ENCODE results near the gene ST8SIA1. TPM values are rescaled to one million over a fixed set of nuclear protein-coding genes. Genes with fewer than 3 reads are reported as not detected.

The ST8SIA1 gene
- total RNA-seq, 1 experiment from 2014 or later = not detected

DNA sequence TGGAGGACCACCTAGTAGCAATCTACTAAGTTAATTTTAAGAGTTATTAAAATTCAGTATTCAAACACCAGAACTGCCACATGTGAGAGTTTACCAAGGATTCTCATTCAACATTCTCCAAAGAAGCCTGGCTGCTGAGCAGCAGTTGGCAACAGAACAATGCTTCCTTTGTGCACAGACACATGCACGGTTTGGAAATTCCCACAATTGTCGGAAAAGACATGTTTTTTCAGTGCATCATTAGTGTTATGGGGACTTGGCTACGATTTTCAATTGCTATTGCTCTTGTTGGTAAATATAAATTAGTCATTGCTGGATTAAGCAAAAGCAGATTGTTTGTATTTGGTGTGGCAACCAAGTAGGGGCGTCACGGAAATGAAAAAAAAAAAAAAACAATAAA lies 22.2 kb downstream of the ST8SIA1 start:
- Histone ChIP-seq H3K27ac (ENCODE audit: insufficient read length, low read depth, low read length) (no peak overlapping the region), H2BK12ac (ENCODE audit: insufficient read length, low read depth, low read length) (no peak overlapping the region), H3K4ac (ENCODE audit: low read depth, low read length) (no peak overlapping the region), H3K23me2 (ENCODE audit: insufficient read length, low read depth, low read length, poor library complexity, severe bottlenecking) (no peaks in the 10 kb centered on the region), H4K91ac (ENCODE audit: insufficient read length, low read depth, low read length) (no peak overlapping the region), H3K9ac (ENCODE audit: extremely low read depth, insufficient read length, low read length) (no peak overlapping the region), H4K20me1 (ENCODE audit: control insufficient read depth, insufficient read depth, insufficient read length) (no peaks in the 10 kb centered on the region), H3K79me1 (ENCODE audit: insufficient read depth, low read depth, low read length, poor library complexity, severe bottlenecking) (no peaks in the 10 kb centered on the region), H3K4me1 (ENCODE audit: insufficient read depth, low read length) (no peaks in the 10 kb centered on the region; the same call in 1 of the 2 replicates), H2BK15ac (ENCODE audit: low read depth, low read length) (no peak overlapping the region), H4K8ac (replicated peaks; ENCODE audit: insufficient read length, low read depth, low read length) (no peak overlapping the region), H2BK120ac (ENCODE audit: low read depth, low read length, poor library complexity, severe bottlenecking) (no peak overlapping the region), H3K27me3 (ENCODE audit: insufficient read depth, low read length) (no peaks in the 10 kb centered on the region), H3K9me3 (ENCODE audit: control insufficient read depth, low read depth, low read length) (no peaks in the 10 kb centered on the region), H3K4me2 (ENCODE audit: insufficient read depth, insufficient read length, low read length) (no peak overlapping the region), H3K14ac (ENCODE audit: insufficient read depth, low read length) (no peak overlapping the region), H3K18ac (ENCODE audit: insufficient read length, low read depth, low read length) (no peak overlapping the region), H2BK20ac (ENCODE audit: low read depth, low read length, poor library complexity, severe bottlenecking) (no peak overlapping the region), H3K23ac (ENCODE audit: insufficient read length, low read depth, low read length) (no peak overlapping the region), H2AK5ac (ENCODE audit: insufficient read length, low read length) (no peak overlapping the region), H2AFZ (ENCODE audit: low read length) (no peak overlapping the region), H3K56ac (ENCODE audit: insufficient read length, low read depth, low read length) (no peak overlapping the region), H2BK5ac (ENCODE audit: insufficient read length, low read length) (no peak overlapping the region), H3K79me2 (ENCODE audit: insufficient read depth, low read length) (no peaks in the 10 kb centered on the region), H3T11ph (ENCODE audit: low read length) (no peak overlapping the region), H4K5ac (ENCODE audit: insufficient read length, low read depth, low read length) (no peak overlapping the region)
- Mint-ChIP-seq H3K27ac (no peak overlapping the region), H3K9me3 (peaks cover 0 to 3% of the 10 kb centered on the region in 2 experiments; a peak in 1 of 5 replicates), H3K36me3 (ENCODE audit: insufficient read depth in 1 of 3, low read depth in 3 of 3) (no peaks in the 10 kb centered on the region; a peak in 2 of 7 replicates), H3K27me3 (ENCODE audit: low read depth) (no peaks in the 10 kb centered on the region; the same call in 1 of the 2 replicates), H3K4me1 (no peaks in the 10 kb centered on the region), H3K4me3 (no peak overlapping the region)
- TF ChIP-seq, protein P1, sequence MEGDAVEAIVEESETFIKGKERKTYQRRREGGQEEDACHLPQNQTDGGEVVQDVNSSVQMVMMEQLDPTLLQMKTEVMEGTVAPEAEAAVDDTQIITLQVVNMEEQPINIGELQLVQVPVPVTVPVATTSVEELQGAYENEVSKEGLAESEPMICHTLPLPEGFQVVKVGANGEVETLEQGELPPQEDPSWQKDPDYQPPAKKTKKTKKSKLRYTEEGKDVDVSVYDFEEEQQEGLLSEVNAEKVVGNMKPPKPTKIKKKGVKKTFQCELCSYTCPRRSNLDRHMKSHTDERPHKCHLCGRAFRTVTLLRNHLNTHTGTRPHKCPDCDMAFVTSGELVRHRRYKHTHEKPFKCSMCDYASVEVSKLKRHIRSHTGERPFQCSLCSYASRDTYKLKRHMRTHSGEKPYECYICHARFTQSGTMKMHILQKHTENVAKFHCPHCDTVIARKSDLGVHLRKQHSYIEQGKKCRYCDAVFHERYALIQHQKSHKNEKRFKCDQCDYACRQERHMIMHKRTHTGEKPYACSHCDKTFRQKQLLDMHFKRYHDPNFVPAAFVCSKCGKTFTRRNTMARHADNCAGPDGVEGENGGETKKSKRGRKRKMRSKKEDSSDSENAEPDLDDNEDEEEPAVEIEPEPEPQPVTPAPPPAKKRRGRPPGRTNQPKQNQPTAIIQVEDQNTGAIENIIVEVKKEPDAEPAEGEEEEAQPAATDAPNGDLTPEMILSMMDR (conservative IDR thresholded peaks at IDR 0.05) = no peak
- DNase-seq = no peak
- WGBS (ENCODE audit: extremely low coverage, insufficient read length, low lambda C conversion rate) = no CpG with 5 or more reads among the region's 5 CpGs
